Measurements from ENCODE around the gene CIB4. TPM values are rescaled to one million over a fixed set of nuclear protein-coding genes. Genes with fewer than 3 reads are reported as not detected.

CIB4 gene
- total and polyA plus RNA-seq, 7 donors = not detected

DNA sequence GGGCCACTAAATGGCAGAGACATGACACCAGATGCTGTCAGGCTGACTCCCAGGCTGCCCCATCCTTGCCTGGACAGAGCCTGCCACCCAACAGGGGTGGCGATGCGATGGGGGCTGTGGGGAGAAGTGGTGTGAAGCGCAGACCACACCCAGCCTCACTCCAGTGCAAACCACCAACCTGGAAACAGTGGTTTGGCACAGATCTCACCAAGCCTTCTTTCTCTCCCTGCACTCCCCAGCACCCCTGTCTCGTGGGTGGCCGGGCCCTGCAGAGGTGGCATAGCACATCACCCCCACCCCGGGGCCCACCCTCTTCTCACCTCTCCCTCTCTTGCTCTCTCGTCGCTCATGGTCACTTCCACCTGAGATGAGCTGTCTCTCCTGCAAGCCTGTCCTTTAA lies 32.6 kb downstream of the CIB4 start:
- Histone ChIP-seq H3K4me3 (no peak overlapping the region), H3K9me3 (no peaks in the 10 kb centered on the region), H3K27ac (no peak overlapping the region), H3K36me3 (ENCODE audit: insufficient read depth in 1 of 2, low read depth in 1 of 2) (no peaks in the 10 kb centered on the region), H3K4me1 (no peaks in the 10 kb centered on the region), H3K27me3 (ENCODE audit: insufficient read depth in 3 of 3, low read length in 2 of 3) (peaks cover 0 to 13% (median 0%) of the 10 kb centered on the region in 3 donors)
- WGBS, 3 donors = 90 to 95% (median 93%) methylated on average over 8 of the region's 8 CpGs
- ATAC-seq (no peak), DNase-seq (no peak)
- intact Hi-C loops (cut with DNase I) = no loop called here
- TF ChIP-seq, protein P1, sequence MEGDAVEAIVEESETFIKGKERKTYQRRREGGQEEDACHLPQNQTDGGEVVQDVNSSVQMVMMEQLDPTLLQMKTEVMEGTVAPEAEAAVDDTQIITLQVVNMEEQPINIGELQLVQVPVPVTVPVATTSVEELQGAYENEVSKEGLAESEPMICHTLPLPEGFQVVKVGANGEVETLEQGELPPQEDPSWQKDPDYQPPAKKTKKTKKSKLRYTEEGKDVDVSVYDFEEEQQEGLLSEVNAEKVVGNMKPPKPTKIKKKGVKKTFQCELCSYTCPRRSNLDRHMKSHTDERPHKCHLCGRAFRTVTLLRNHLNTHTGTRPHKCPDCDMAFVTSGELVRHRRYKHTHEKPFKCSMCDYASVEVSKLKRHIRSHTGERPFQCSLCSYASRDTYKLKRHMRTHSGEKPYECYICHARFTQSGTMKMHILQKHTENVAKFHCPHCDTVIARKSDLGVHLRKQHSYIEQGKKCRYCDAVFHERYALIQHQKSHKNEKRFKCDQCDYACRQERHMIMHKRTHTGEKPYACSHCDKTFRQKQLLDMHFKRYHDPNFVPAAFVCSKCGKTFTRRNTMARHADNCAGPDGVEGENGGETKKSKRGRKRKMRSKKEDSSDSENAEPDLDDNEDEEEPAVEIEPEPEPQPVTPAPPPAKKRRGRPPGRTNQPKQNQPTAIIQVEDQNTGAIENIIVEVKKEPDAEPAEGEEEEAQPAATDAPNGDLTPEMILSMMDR (IDR thresholded peaks at IDR 0.05) = no peak

DNA sequence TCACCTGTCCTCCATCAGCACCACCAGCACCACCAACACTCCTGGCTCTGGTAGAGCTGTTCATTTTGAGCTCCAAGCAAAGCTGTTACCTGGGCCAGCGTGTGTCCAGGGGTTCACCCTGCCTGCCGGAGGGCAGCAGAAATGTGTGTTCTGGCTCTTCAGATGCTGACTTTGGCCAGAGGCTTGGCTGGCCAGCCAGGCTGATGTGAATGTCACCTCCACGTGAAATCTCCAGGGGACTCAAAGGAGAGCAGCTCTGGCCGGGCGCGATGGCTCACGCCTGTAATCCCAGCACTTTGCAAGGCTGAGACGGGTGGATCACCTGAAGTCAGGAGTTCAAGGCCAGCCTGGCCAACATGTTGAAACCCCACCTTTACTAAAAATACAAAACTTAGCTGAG lies 33.5 kb downstream of the CIB4 start:
- intact Hi-C loops (cut with DNase I) = no loop called here
- TF ChIP-seq, protein P1 (IDR thresholded peaks at IDR 0.05) = no peak

DNA sequence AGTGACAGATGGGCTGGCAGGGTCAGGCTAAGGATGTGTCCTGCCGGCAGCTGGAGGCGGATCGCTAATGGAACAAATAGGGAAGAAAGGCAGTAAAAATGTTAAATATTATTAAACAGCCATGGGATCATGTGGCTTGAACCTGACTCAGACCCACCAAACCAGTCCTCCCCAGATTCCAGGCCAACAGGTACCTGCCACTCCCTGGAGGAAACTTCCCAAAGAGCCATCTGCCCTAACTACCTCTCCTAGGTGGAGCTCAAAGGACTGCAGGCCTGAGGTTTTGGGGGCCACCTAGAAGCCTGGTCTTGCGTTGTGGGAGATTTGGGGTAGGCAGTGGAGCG lies 34.3 kb downstream of the CIB4 start:
- TF ChIP-seq, protein P1 (IDR thresholded peaks at IDR 0.05) = no peak
- Histone ChIP-seq H3K4me1 (no peaks in the 10 kb centered on the region), H3K36me3 (ENCODE audit: insufficient read depth in 1 of 2, low read depth in 1 of 2) (no peaks in the 10 kb centered on the region), H3K27me3 (ENCODE audit: insufficient read depth in 3 of 3, low read length in 2 of 3) (peaks cover 0 to 18% (median 0%) of the 10 kb centered on the region in 3 donors), H3K4me3 (no peak overlapping the region), H3K27ac (no peak overlapping the region), H3K9me3 (no peaks in the 10 kb centered on the region)
- DNase-seq = no peak
- intact Hi-C loops (cut with DNase I) = no loop called here
- WGBS, 3 donors = 81 to 84% (median 82%) methylated on average over 5 of the region's 5 CpGs
- no peak for ATAC-seq

More for the DNA sequence above, 33.5 kb downstream of the CIB4 start:
- ATAC-seq (no peak), DNase-seq (no peak)
- H3K4me3 ChIP-seq = no peak overlapping the region
- 79 to 85% (median 82%) methylated on average over 8 of the region's 8 CpGs for WGBS, 3 donors
- H3K27ac ChIP-seq = no peak overlapping the region
- H3K9me3 ChIP-seq = no peaks in the 10 kb centered on the region
- H3K27me3 ChIP-seq (ENCODE audit: insufficient read depth in 3 of 3, low read length in 2 of 3) = peaks cover 0 to 13% (median 0%) of the 10 kb centered on the region in 3 donors
- no peaks in the 10 kb centered on the region for H3K4me1 ChIP-seq
- no peaks in the 10 kb centered on the region for H3K36me3 ChIP-seq (ENCODE audit: insufficient read depth in 1 of 2, low read depth in 1 of 2)

DNA sequence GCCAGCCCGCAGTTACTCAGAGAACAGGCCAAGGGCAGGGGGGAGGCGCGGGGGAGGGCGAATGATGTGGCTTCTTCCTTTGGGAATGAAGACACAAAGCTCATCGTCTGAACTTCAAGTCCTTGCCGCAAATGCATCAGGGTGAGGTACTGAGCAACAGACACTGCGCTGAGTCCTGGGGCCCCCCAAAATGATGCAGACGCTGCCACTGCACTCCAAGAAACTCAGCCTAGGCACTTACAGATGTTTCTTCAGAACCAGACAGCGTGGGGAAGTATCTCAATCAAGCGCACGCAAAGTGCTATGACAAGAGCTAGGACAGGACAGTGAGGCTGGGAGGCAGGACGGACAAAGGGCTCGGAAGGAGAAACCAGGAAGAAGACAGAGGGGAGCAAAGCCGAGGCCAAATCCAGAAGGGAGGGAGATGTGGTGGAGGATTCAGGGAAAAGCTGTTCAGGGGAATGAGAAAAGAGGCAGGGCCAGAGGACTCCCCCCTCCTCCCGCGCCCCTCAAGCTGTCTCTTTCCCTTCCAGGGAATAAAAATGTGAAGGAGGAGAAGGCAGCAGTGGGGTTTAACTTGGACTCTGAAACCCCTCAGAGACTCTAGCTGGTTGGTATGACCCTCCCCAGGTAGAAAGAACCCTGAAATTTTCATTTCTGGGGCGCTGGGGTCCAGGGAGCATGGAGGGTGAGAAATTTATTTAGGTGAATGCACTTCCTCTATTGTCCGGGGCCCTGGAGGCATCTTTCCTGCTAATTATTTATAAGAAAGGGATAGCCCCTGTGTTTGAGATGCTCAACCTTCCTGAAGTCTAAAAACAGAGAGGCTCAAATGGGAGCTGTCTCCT lies 34.9 kb downstream of the CIB4 start:
- ATAC-seq (no peak), DNase-seq (peak in 1 of 2 donors; percentile 39)
- H3K27me3 ChIP-seq (ENCODE audit: insufficient read depth in 3 of 3, low read length in 2 of 3) = peaks cover 0 to 22% (median 0%) of the 10 kb centered on the region in 3 donors

More for the DNA sequence above, 34.9 kb downstream of the CIB4 start:
- Histone ChIP-seq H3K36me3 (ENCODE audit: insufficient read depth in 1 of 2, low read depth in 1 of 2) (no peaks in the 10 kb centered on the region), H3K27ac (no peak overlapping the region), H3K4me3 (no peak overlapping the region), H3K9me3 (no peaks in the 10 kb centered on the region), H3K4me1 (no peaks in the 10 kb centered on the region)
- TF ChIP-seq, protein P1 (IDR thresholded peaks at IDR 0.05) = no peak
- intact Hi-C loops (cut with DNase I) = loop anchor here (1.0 kb wide), 1 partner anchor 139 kb away; no protein-coding TSS in a partner anchor
- 76 to 81% (median 77%) methylated on average over 18 of the region's 18 CpGs for WGBS, 3 donors

Measured in psoas muscle (tissue), 8 donors.